GM21390 (cell line): ENCODE measurements around the gene MSI2.

ENCODE experiments used
- ATAC-seq: cut with Tn5 transposase; IDR thresholded peaks from one replicate; pipeline ENCODE4 v1.9.1; 2021; ENCODE audit not compliant: unreplicated experiment

The MSI2 gene

GRCh38 chr17:57584050-57584551 is 327.8 kb downstream of the MSI2 start:
- no peak for ATAC-seq

- ATAC-seq, result no peak
Measured at GRCh38 chr17:57585341-57586195, 329.2 kb downstream of the MSI2 start.

- no peak for ATAC-seq
Measured at GRCh38 chr17:57586196-57586740, 329.9 kb downstream of the MSI2 start.

- no peak for ATAC-seq
Measured at GRCh38 chr17:57586742-57587141, 330.4 kb downstream of the MSI2 start.

- no peak for ATAC-seq
Measured at GRCh38 chr17:57587193-57587969, 331.1 kb downstream of the MSI2 start.

GRCh38 chr17:57588086-57588485 is 331.8 kb downstream of the MSI2 start:
- ATAC-seq, result no peak

GRCh38 chr17:57589151-57590034 is 333.1 kb downstream of the MSI2 start:
- no peak for ATAC-seq

- ATAC-seq, result no peak
Measured at GRCh38 chr17:57593739-57594462, 337.6 kb downstream of the MSI2 start.

- no peak for ATAC-seq
Measured at GRCh38 chr17:57594767-57595166, 338.4 kb downstream of the MSI2 start.

GRCh38 chr17:57595426-57595825 is 339.1 kb downstream of the MSI2 start:
- ATAC-seq, result no peak

- ATAC-seq, result no peak
Measured at GRCh38 chr17:57595947-57596695, 339.8 kb downstream of the MSI2 start.

GRCh38 chr17:57597101-57597500 is 340.8 kb downstream of the MSI2 start:
- ATAC-seq, result no peak

- no peak for ATAC-seq
Measured at GRCh38 chr17:57597531-57598453, 341.5 kb downstream of the MSI2 start.

GRCh38 chr17:57599271-57600045 is 343.1 kb downstream of the MSI2 start:
- no peak for ATAC-seq

- ATAC-seq, result no peak
Measured at GRCh38 chr17:57600074-57600473, 343.8 kb downstream of the MSI2 start.

GRCh38 chr17:57601143-57601735 is 344.9 kb downstream of the MSI2 start:
- ATAC-seq, result no peak

- ATAC-seq, result no peak
Measured at GRCh38 chr17:57602896-57603295, 346.6 kb downstream of the MSI2 start.
